AG04450 (cell line): ENCODE results near the gene ROBO1. TPM values are rescaled to one million over a fixed set of nuclear protein-coding genes. Genes with fewer than 3 reads are reported as not detected.

Source experiments
- CTCF ChIA-PET: fragments of 300-600, 350-600 bp; formaldehyde crosslinking; extraction: SDS; loops from one replicate; lab custom pipeline; 2022; ENCODE audit warnings: antibody characterized with exemption, inconsistent platforms; lab: Charles Lee
- POLR2A ChIA-PET: fragments of 350-600 bp; formaldehyde crosslinking; extraction: SDS; loops from one replicate; lab custom pipeline; 2021; ENCODE audit warnings: antibody characterized with exemption, inconsistent platforms; lab: Yijun Ruan, JAX
- DNase-seq: peaks from one replicate; pipeline ENCODE4 v3.0.0-alpha.2; 2011; ENCODE audit warnings: low read depth, low spot score
- H3K27ac ChIP-seq: one replicate; pipeline ENCODE4 v1.5.1; 2012; ENCODE audit warnings: low read depth, low read length, control low read depth
- H3K27me3 ChIP-seq: one replicate; pipeline ENCODE4 v1.6.0; 2012; ENCODE audit warnings: low read length; ENCODE audit not compliant: control insufficient read depth, insufficient read depth
- H3K4me3 ChIP-seq: 2 replicates; pipeline ENCODE4 v1.5.1; 2011; ENCODE audit warnings: mild to moderate bottlenecking, low read depth, low read length, control low read depth
- H3K9me3 ChIP-seq: 2 replicates; pipeline ENCODE4 v1.5.1; 2012; ENCODE audit warnings: low read length; ENCODE audit not compliant: control insufficient read depth, insufficient read depth
- CTCF ChIP-seq: IDR thresholded peaks from 2 replicates; pipeline ENCODE4 v1.5.1; 2011; ENCODE audit warnings: low read depth, low read length, control low read depth, inconsistent platforms
- polyA plus RNA-seq: library from polyadenylated mRNA; depleted of rRNA; stranded (reverse); fragments of >200 nt; gene quantifications from 2 replicates; pipeline ENCODE4 v1.2.3, GENCODE V29; 2011

The ROBO1 gene
- polyA plus RNA-seq, 1 experiment = 66.0 TPM

GRCh38 chr3:78985981-78986380 is 781.8 kb downstream of the ROBO1 start:
- TF ChIP-seq CTCF = no peak
- no peak overlapping the region for H3K4me3 ChIP-seq
- H3K9me3 ChIP-seq = no peaks in the 10 kb centered on the region
- POLR2A ChIA-PET = no interaction called here
- CTCF ChIA-PET = interaction anchor here (0.7 to 2.2 kb wide), 3 partner anchors 8 to 494 kb away, joined by 3 to 5 read pairs (median 4); no protein-coding TSS in a partner anchor
- DNase-seq = no peak
- H3K27ac ChIP-seq = no peak overlapping the region
- H3K27me3 ChIP-seq = no peaks in the 10 kb centered on the region

- Histone ChIP-seq H3K4me3 (no peak overlapping the region), H3K27me3 (no peaks in the 10 kb centered on the region), H3K9me3 (no peaks in the 10 kb centered on the region), H3K27ac (no peak overlapping the region)
- ChIA-PET POLR2A (interaction anchor here (0.6 kb wide), 1 partner anchor 40 kb away, joined by 3 read pairs; no protein-coding TSS in a partner anchor), CTCF (interaction anchor here (1.3 to 1.4 kb wide), 2 partner anchors 112 to 318 kb away, joined by 4 to 7 read pairs; no protein-coding TSS in a partner anchor)
- DNase-seq = no peak
- TF ChIP-seq CTCF = no peak
Observed at GRCh38 chr3:78979028-78979427, 788.8 kb downstream of the ROBO1 start.

- DNase-seq = no peak
- Histone ChIP-seq H3K4me3 (no peak overlapping the region), H3K27me3 (no peaks in the 10 kb centered on the region), H3K9me3 (no peaks in the 10 kb centered on the region), H3K27ac (no peak overlapping the region)
- ChIA-PET POLR2A (no interaction called here), CTCF (interaction anchor here (0.6 to 1.8 kb wide), 6 partner anchors 8 to 383 kb away, joined by 3 to 12 read pairs (median 6); no protein-coding TSS in a partner anchor)
- TF ChIP-seq CTCF = peak; percentile 66
Observed at GRCh38 chr3:78978037-78978436, 789.8 kb downstream of the ROBO1 start.

- no peak for TF ChIP-seq CTCF
- Histone ChIP-seq H3K27ac (no peak overlapping the region), H3K27me3 (no peaks in the 10 kb centered on the region), H3K4me3 (no peak overlapping the region), H3K9me3 (no peaks in the 10 kb centered on the region)
- no peak for DNase-seq
- ChIA-PET POLR2A (no interaction called here), CTCF (interaction anchor here (0.6 to 1.8 kb wide), 5 partner anchors 9 to 425 kb away, joined by 3 to 12 read pairs (median 6); no protein-coding TSS in a partner anchor)
Observed at GRCh38 chr3:78977073-78977472, 790.7 kb downstream of the ROBO1 start.

- H3K27me3 ChIP-seq = no peaks in the 10 kb centered on the region
Observed at GRCh38 chr3:78976200-78976599, 791.6 kb downstream of the ROBO1 start.

More at GRCh38 chr3:78976200-78976599, 791.6 kb downstream of the ROBO1 start:
- no peak overlapping the region for H3K4me3 ChIP-seq
- CTCF ChIA-PET = no interaction called here
- POLR2A ChIA-PET = interaction anchor here (0.6 kb wide), 1 partner anchor 98 kb away, joined by 3 read pairs; no protein-coding TSS in a partner anchor
- no peaks in the 10 kb centered on the region for H3K9me3 ChIP-seq
- DNase-seq = no peak
- TF ChIP-seq CTCF = no peak
- H3K27ac ChIP-seq = no peak overlapping the region
